ENCODE data around the gene DUSP10. TPM values are rescaled to one million over a fixed set of nuclear protein-coding genes. Genes with fewer than 3 reads are reported as not detected.
A peak's percentile ranks its signal among the peaks of the same experiment; 100 is the strongest.

The DUSP10 gene
- total and polyA plus RNA-seq, 8 donors: 4.7 to 14.5 (median 9.3) TPM

- TF ChIP-seq, protein P1, sequence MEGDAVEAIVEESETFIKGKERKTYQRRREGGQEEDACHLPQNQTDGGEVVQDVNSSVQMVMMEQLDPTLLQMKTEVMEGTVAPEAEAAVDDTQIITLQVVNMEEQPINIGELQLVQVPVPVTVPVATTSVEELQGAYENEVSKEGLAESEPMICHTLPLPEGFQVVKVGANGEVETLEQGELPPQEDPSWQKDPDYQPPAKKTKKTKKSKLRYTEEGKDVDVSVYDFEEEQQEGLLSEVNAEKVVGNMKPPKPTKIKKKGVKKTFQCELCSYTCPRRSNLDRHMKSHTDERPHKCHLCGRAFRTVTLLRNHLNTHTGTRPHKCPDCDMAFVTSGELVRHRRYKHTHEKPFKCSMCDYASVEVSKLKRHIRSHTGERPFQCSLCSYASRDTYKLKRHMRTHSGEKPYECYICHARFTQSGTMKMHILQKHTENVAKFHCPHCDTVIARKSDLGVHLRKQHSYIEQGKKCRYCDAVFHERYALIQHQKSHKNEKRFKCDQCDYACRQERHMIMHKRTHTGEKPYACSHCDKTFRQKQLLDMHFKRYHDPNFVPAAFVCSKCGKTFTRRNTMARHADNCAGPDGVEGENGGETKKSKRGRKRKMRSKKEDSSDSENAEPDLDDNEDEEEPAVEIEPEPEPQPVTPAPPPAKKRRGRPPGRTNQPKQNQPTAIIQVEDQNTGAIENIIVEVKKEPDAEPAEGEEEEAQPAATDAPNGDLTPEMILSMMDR (IDR thresholded peaks at IDR 0.05): no peak
- peaks cover 0 to 13% (median 0%) of the 10 kb centered on the region in 3 donors for H3K36me3 ChIP-seq
- WGBS, 2 donors: 81 to 88% methylated on average over 5 of the region's 5 CpGs
- H3K4me3 ChIP-seq: no peak overlapping the region
- intact Hi-C loops (cut with DNase I): no loop called here
- DNase-seq (no peak), ATAC-seq (peak in 3 of 4 donors; percentile 2 to 26 (median 24)), FAIRE-seq (no peak)
- peaks cover 27 to 44% (median 38%) of the 10 kb centered on the region in 3 donors for H3K4me1 ChIP-seq
- H3K27me3 ChIP-seq: no peaks in the 10 kb centered on the region
- peak overlapping the region in 3 of 4 donors; percentile 14 to 84 (median 68) for H3K27ac ChIP-seq
- H3K9me3 ChIP-seq: no peaks in the 10 kb centered on the region
These were observed 33.8 kb downstream of the DUSP10 start for GRCh38 chr1:221708076-221708571.

- intact Hi-C loops (cut with DNase I): no loop called here
- 86 to 93% methylated on average over 7 of the region's 7 CpGs for WGBS, 2 donors
These were observed 34.9 kb downstream of the DUSP10 start for GRCh38 chr1:221706876-221707582.

GRCh38 chr1:221706191-221706590 lies 35.7 kb downstream of the DUSP10 start:
- no peak for DNase-seq
- H3K36me3 ChIP-seq: peaks cover 0 to 22% (median 0%) of the 10 kb centered on the region in 3 donors

More at GRCh38 chr1:221706876-221707582, 34.9 kb downstream of the DUSP10 start:
- Histone ChIP-seq H3K9me3 (no peaks in the 10 kb centered on the region), H3K27ac (peak overlapping the region in 1 of 4 donors; percentile 68), H3K4me3 (no peak overlapping the region), H3K4me1 (peaks cover 27 to 36% (median 34%) of the 10 kb centered on the region in 3 donors), H3K27me3 (no peaks in the 10 kb centered on the region), H3K36me3 (peaks cover 0 to 22% (median 0%) of the 10 kb centered on the region in 3 donors)
- ATAC-seq (no peak), DNase-seq (no peak), FAIRE-seq (peak; percentile 41)
- TF ChIP-seq, protein P1 (IDR thresholded peaks at IDR 0.05): no peak

DNA sequence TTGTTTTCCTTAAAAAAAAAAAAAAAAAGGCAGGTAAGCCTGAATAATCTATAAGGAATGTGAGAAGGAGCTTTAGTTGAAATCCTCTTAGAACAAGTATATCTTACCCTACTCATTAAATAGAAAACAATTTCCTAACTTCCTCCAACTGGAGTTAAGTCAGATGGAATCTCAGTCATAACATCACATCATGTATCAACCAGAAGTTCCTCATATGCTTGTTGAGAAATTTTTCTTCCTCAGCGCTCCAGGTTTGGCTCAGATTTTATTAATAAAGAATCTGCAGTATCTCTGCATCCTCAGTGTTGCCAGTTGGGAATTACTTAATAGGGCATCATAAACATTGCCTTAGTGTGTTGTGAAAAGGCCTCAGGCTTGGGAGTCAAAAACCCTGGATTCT lies 37.6 kb downstream of the DUSP10 start:
- Histone ChIP-seq H3K4me3 (no peak overlapping the region), H3K27me3 (no peaks in the 10 kb centered on the region), H3K4me1 (peaks cover 8 to 17% (median 12%) of the 10 kb centered on the region in 3 donors), H3K27ac (peak overlapping the region in 1 of 4 donors; percentile 29), H3K9me3 (no peaks in the 10 kb centered on the region), H3K36me3 (peaks cover 0 to 22% (median 0%) of the 10 kb centered on the region in 3 donors)
- ATAC-seq (no peak), FAIRE-seq (no peak), DNase-seq (no peak)
- 90 to 92% methylated on average over 1 of the region's 1 CpG for WGBS, 2 donors
- TF ChIP-seq, protein P1 (IDR thresholded peaks at IDR 0.05): no peak
- intact Hi-C loops (cut with DNase I): no loop called here

More at GRCh38 chr1:221706191-221706590, 35.7 kb downstream of the DUSP10 start:
- TF ChIP-seq, protein P1 (IDR thresholded peaks at IDR 0.05): no peak
- H3K27ac ChIP-seq: no peak overlapping the region
- WGBS, 2 donors: 94 to 97% methylated on average over 12 of the region's 12 CpGs
- FAIRE-seq: no peak
- no peak overlapping the region for H3K4me3 ChIP-seq
- no peaks in the 10 kb centered on the region for H3K9me3 ChIP-seq
- no peaks in the 10 kb centered on the region for H3K27me3 ChIP-seq
- intact Hi-C loops (cut with DNase I): no loop called here
- peaks cover 21 to 30% (median 26%) of the 10 kb centered on the region in 3 donors for H3K4me1 ChIP-seq
- no peak for ATAC-seq
